NCI-H748 (cell line): ENCODE data around the gene NUP210.

Experiments
- DNase-seq: peaks from one replicate; lab custom pipeline; 2025; ENCODE audit not compliant: unreplicated experiment; lab: John Stamatoyannopoulos, UW

Gene NUP210

DNA sequence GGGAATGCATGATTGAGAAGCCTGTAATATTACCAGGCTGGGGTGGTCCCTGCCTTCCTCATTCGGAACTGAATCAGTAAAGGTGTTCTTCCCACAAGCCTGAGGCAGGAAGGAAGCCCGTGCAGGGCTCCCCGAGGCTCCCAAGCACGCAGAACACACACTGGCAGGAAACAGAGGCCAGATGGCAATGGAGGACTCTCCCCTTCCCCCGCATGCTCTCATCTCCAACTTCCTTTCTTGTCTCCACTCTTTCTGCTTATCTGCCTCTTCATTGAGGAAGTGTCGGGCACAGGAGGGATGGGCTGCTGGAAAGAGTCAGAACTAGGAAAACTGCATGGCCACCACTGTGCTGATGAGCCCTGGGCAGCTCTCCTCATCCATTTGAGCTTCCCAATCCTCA lies 123.5 kb downstream of the NUP210 start:
- DNase-seq, result no peak

- DNase-seq, result no peak
These were observed 125.4 kb downstream of the NUP210 start for GRCh38 chr3:13294442-13295351.

- no peak for DNase-seq
These were observed 127.7 kb downstream of the NUP210 start for GRCh38 chr3:13292375-13292774.

- no peak for DNase-seq
These were observed 129.2 kb downstream of the NUP210 start for GRCh38 chr3:13290941-13291340.

DNA sequence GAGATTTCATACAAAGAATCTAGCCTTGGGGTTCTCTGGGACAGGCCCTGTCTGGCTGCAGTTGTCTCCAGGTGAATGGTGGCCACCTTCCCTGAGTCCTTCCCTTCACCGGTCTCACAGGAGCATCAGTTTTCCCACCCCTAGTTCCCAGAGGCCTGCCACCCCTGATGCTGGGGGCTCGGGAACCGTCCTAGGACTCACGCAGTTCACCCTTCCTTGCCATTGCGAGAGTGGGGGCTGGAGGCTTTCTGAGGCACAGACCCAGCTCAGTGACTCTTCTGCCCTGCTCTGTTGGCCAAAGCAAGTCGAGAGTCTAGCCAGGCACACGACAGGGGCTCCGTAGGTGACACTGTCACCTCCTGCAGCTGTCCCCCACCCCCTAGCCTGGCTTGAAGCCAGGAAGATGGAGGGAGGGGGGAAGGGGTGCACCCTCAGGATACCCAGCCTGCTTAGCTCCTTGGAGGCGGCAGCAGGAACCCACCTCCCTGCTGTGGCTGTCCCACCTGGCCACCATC lies 130.3 kb downstream of the NUP210 start:
- no peak for DNase-seq

- peak; percentile 41 for DNase-seq
These were observed 131.1 kb downstream of the NUP210 start for GRCh38 chr3:13288732-13289718.

DNA sequence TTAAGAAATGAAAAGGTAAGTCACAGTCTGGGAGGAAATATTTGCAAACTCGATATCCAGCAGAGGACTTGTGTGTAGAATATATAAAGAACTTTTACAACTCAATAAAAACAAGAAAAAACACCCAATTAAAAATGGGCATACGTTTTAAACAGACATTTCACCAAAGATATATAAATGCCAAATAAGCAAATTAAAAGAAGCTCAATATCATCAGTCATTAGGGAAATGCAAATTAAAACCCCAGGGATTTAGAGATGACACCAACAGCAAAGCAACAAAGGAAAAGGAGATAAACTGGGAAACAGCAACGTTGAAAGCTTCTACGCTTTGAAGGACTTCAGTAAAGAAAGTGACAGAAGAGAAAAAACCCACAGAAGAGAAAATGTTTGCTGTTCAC lies 132.3 kb downstream of the NUP210 start:
- no peak for DNase-seq

- DNase-seq, result no peak
These were observed 133.2 kb downstream of the NUP210 start for GRCh38 chr3:13286873-13287272.

GRCh38 chr3:13285007-13285567 lies 135.0 kb downstream of the NUP210 start:
- DNase-seq, result no peak

DNA sequence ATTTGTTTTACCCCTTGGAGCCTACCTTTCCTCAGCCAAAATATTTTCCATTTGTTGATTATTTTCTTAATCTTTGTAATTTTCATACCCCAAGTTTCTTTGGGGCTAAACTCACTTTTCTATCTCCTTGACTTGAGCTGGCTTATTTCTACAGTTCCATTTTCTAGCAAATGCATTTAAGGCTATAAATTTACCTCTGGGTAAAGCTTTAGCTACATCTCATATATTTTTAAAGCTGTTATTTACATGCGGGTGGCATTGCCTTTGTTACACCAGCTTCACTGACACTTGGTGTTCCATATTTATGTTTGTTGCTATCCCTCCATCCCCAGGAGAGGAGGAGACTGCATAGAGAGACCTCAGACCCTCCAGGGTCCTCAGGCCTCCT lies 136.3 kb downstream of the NUP210 start:
- no peak for DNase-seq

DNA sequence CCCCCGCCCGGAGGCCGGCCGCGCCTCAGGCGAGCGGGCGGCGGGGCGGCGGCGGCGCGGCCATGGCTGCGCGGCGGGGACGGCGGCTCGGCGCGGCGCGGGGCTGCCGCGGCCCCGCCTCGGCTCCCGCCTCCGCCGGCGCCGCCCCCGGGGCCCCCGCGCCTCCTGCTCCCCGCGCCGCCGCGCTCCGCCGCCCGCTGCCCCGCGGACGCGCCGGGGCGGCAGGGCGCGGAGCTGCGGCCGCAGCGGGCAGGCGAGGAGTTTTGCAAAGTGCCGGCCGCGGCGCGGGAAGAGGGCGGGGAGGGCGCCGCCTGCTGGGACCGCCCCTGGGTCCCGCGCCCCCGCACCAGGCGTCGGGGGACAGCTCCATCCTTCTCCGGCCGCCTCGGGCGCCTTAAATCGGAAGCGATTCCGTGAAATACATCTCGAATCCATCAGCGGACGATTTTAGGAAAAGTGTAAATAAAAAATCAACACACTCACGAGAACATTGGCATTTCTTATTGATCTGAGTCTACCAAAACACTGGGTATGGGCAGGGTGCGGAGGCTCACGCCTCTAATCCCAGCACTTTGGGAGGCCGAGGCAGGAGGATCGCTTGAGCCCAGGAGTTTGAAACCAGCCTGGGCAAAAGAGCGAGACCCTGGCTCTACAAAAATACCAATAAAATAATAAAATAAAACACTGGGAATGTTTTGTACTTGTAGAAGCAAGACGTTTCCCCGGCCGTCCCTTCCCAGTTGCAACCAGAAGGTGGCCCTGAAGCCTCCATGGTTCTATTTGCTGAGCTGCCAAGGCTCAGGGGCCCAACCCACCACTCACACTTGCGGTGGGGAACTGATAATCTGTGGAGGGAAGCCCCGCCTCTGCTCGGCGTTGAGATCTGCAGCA lies 136.9 kb downstream of the NUP210 start:
- peak; percentile 73 for DNase-seq

DNA sequence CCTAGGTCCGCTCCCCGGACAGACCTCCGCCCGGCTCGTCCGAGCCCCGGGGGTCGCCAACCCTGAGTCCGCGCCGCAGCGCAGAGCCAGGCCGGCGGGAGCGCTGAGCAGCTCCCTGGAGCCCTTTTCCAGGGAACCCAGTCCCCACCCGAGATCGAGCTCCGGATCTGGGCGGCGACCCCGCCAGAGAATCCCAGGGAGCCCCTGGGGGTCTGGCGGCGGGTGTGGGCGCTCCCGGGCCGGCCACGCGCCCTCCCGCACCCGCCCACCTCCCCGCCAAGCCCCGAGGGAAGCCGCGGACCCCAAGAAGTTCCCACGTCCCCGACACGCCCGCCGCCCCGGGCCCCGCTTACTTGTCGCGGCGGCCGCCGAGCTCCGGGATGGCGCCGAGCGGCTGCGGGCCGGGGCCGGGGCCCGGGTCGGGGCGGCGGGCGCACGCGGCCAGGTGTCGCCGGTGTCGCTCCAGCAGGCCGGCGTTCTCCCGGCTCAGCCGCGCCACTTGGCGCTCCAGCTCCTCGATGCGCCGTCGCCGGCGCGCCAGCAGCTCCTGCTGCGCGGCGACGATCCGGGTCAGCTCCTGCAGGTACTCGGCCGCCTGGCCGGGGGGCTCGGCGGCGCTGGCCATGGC lies 137.7 kb downstream of the NUP210 start:
- peak; percentile 49 for DNase-seq

GRCh38 chr3:13281507-13282357 lies 138.4 kb downstream of the NUP210 start:
- peak; percentile 37 for DNase-seq

- DNase-seq, result no peak
These were observed 139.2 kb downstream of the NUP210 start for GRCh38 chr3:13280811-13281506.

GRCh38 chr3:13280122-13280790 lies 139.9 kb downstream of the NUP210 start:
- DNase-seq, result no peak

DNA sequence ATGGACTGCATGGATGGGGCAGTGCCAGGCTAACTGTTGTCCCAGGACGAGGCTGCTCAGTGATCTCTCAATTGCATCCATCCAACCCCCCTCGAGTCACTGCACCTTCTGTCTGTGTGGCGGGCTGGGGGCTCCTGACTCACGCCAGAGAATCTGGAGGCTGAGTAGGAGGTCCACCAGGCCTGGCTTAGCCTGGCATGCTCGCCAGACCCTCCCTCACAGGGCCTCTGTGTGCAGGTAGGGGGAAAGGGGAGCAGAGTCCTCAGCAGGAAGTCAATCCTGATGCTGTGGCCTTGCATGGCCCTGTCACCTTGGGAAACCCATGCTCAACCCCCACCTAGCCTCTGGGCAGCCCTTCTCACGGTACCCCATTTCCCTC lies 140.6 kb downstream of the NUP210 start:
- no peak for DNase-seq

DNA sequence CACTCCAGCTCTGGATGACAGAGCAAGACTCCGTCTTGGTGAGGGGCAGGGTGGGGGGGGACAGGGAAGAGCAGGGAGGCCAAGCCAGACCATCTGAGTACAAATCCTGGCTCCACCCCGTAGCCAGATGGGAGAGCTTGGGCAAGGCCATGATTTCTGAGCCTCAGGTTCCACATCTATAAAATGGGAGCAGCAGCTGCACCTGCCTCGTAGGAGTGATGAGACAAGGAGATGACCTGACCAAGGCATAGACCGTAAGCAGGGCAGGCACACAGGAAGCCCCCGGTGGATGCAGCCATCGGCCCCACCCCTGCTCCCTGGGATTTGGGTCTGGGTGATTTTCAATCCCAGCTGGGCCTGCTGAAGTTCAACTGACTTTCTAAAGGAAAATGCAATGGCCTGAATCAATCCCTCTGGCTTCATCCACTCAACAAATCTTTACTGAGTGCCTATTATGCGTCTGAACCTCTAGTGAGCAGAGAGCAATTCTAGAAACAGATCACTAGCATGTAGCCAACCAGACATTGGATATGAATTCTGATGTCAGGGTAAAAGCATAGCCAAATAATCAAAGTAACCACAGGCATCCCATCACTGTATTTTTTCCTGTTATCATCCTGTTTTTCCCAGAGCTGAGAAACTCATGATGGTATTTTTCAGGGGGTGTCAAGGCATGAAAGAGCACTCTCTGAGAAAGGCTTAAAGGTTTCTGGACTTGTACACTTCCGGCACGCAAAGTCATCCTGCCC lies 141.2 kb downstream of the NUP210 start:
- no peak for DNase-seq
